Skeletal muscle tissue (tissue), 4 donors: ENCODE data around the gene DBET. TPM values are rescaled to one million over a fixed set of nuclear protein-coding genes. Genes with fewer than 3 reads are reported as not detected.
A peak's percentile ranks its signal among the peaks of the same experiment; 100 is the strongest.
"Not testable (repeated sequence)": the region's sequence is repeated elsewhere in the genome, so short reads cannot be mapped to it uniquely, and the experiment has no call there.

Experiments used
- H3K27ac ChIP-seq: one replicate; pipeline ENCODE4 v1.7.0; 2013; ENCODE audit warnings: mild to moderate bottlenecking, low read depth, low read length, inconsistent platforms
- H3K27me3 ChIP-seq, 3 donors: one replicate each; pipeline ENCODE4 v1.7.0; 2013; ENCODE audit warnings: low read length in 3 of 3; ENCODE audit not compliant: control insufficient read depth in 3 of 3, insufficient read depth in 3 of 3
- H3K36me3 ChIP-seq, 3 donors: one replicate each; pipeline ENCODE4 v1.7.0; 2013; ENCODE audit warnings: low read length in 3 of 3; ENCODE audit not compliant: control insufficient read depth in 3 of 3, insufficient read depth in 3 of 3
- H3K4me1 ChIP-seq, 3 donors: one replicate each; pipeline ENCODE4 v1.7.0; 2013; ENCODE audit warnings: low read length in 3 of 3, mild to moderate bottlenecking in 3 of 3; ENCODE audit not compliant: control insufficient read depth in 3 of 3, insufficient read depth in 3 of 3
- H3K4me3 ChIP-seq, 3 donors: one replicate each; pipeline ENCODE4 v1.7.0; 2013; ENCODE audit warnings: low read length in 3 of 3
- H3K9ac ChIP-seq, 3 donors: one replicate each; pipeline ENCODE4 v1.7.0; 2013; ENCODE audit warnings: low read length in 3 of 3, mild to moderate bottlenecking in 3 of 3, moderate library complexity in 2 of 3, low read depth in 1 of 3
- H3K9me3 ChIP-seq, 3 donors: one replicate each; pipeline ENCODE4 v1.7.0; 2013; ENCODE audit warnings: low read length in 3 of 3; ENCODE audit not compliant: control insufficient read depth in 3 of 3
- total RNA-seq: library from RNA; depleted of rRNA; stranded (reverse); fragments of >200 nt; gene quantifications from one replicate; pipeline ENCODE4 v1.2.3, GENCODE V29; 2014
- donor health status: Osteomylitis.

Gene DBET
- total RNA-seq, 1 donor from 2014 or later, result not detected

DNA sequence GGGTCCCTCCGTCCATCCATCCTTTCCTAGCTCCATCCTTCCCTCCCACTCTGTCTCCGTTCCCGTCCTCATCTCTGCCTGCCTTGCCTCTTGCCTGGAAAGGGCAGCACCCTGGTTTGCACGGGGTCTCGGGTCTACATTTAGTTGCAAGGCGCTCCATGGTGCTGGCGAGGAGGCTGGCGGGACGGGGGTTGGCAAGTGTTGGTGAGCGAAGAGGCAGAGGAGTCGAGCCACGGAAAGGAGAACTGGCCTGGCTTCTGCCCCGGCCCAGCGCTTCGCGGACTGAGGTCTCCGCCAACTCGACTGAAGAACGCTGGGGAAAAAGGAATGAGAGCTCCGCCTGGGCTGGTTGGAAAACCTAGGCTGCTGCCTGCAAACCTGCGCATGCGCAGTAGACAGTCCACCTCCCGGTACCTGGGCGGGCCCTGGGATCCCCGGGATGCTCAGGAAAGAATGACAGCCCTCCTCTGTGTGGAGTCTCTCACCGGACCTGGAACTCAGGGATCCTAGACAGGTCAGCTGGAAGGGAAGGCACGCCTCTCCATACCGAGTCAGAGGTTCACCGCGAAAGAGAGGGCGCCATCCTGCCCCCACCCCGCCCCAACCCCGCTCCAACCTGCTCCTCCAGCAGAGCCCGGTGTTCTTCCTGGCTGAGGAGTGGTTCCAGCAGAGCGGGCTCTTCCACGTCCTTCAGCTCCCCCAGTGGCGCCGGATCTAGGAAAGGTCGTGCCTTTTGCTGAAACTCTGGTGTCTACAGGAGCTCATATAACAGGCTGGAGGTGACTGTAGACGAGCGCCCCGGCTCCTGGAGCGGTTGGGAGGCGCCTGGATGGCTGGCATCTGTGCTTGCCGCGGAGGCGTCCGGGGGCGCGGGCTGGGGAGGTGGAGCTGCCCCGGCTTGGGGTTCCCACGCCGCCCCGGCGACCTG is 43.2 kb upstream of the DBET start:
- Histone ChIP-seq H3K27me3 (peaks cover 42 to 58% (median 55%) of the 10 kb centered on the region in 3 donors), H3K9ac (no peak overlapping the region), H3K4me3 (peak overlapping the region in 1 of 3 donors; percentile 13), H3K9me3 (no peaks in the 10 kb centered on the region), H3K4me1 (peaks cover 4 to 10% (median 7%) of the 10 kb centered on the region in 3 donors), H3K27ac (no peak overlapping the region), H3K36me3 (no peaks in the 10 kb centered on the region)

DNA sequence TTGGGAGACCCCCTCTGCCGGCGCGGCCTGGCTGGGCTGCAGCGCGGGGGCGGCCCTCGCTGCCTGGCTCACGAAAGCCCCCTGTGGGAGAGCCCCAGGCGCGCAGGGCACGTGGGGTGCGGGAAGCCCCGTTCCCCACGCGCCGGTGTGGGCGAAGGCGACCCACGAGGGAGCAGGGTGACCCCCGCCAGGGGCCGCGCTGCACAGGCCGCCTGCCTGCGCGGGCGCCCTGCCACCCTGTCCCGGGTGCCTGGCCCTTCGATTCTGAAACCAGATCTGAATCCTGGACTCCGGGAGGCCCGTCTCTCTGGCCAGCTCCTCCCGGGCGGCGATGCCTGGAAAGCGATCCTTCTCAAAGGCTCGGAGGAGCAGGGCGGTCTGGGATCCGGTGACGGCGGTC is 42.3 kb upstream of the DBET start:
- H3K27me3 ChIP-seq, result peaks cover 34 to 49% (median 46%) of the 10 kb centered on the region in 3 donors
- peaks cover 4 to 10% (median 7%) of the 10 kb centered on the region in 3 donors for H3K4me1 ChIP-seq
- not testable (repeated sequence) for H3K27ac ChIP-seq, H3K36me3 ChIP-seq, H3K9ac ChIP-seq, H3K4me3 ChIP-seq, H3K9me3 ChIP-seq

DNA sequence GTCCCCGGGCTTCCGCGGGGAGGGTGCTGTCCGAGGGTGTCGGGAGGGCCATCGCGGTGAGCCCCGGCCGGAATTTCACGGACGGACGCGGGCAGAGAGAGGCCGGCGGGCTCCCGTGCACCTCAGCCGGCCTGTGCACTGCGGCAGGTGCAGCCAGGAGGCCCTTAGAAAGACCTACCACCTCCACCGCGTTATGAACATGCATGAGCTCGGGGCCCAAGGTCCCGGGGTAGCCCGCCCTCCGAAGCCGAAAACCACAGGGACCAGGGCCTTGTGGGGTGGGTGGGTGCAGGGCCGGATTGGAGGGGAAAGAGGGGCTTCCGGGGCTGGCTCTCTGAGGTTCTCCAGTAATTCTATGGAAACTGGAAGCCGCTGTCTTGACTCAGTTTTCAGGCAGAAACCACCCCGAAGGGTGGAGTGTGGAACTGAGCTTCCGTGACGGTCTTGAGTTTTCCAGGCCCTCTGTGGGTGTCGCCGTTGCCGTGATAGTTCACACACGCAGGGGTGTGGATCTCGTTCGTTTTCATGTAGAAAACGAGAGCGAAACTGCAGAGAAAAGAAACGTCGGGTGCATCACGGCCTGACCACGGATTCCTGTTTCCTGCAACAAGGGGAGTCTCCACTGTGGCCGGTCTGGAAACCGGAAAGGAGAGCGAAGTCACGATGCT is 41.6 kb upstream of the DBET start:
- not testable (repeated sequence) for H3K9ac ChIP-seq, H3K27ac ChIP-seq, H3K4me3 ChIP-seq, H3K36me3 ChIP-seq, H3K9me3 ChIP-seq
- H3K4me1 ChIP-seq, result peaks cover 4 to 10% (median 5%) of the 10 kb centered on the region in 3 donors
- H3K27me3 ChIP-seq, result peaks cover 27 to 41% (median 38%) of the 10 kb centered on the region in 3 donors

DNA sequence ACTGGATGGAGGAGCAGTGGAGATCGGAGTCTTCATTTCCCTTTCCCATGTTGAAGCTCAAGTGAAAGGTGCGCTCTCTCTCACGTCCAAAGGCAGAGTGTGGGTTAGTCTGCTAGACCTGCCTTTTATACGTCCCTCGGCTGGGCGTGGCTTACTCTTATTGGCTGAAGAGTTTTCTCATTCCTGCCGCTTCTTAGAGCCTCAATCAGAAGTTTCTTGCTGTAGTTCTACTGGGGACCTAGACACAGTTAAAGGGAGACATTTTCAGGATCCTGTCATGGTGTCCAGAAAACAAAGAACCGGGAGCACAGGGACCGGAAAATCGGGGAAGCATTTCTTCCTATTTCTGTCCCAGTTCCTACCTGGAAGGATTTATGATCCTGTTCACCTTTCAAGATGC is 37.1 kb upstream of the DBET start, which contains the start of gene FRG2:
Gene FRG2, minus strand, starts transcription at position 101 of the 400 bp plus-strand sequence. Its CDS starts 52 bp downstream, at position 49.
- not testable (repeated sequence) for H3K27me3 ChIP-seq

DNA sequence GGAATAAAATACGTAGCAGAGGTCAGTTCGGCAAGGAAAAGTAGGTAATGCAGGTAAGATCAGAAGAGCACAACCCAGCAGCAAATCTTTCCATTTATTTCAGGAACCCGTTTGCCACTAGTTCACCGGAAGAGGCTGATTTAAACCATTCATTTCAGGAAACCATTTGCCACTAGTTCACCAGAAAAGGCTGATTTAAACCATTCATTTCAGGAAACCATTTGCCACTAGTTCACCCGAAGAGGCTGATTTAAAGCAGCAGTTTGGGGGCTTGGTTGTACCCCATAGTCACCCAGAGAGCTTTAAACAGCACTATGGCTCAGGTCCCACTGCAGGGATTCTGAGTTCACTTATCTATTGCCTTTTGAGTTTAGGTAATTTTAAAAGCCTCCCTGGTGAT is 33.0 kb upstream of the DBET start:
- H3K27me3 ChIP-seq, H3K4me1 ChIP-seq, H3K9me3 ChIP-seq, H3K27ac ChIP-seq, H3K36me3 ChIP-seq, H3K9ac ChIP-seq, H3K4me3 ChIP-seq: not testable (repeated sequence)

More for the DNA sequence above, 37.1 kb upstream of the DBET start, which contains the start of gene FRG2:
- not testable (repeated sequence) for H3K9me3 ChIP-seq, H3K9ac ChIP-seq, H3K4me3 ChIP-seq, H3K4me1 ChIP-seq, H3K36me3 ChIP-seq, H3K27ac ChIP-seq

DNA sequence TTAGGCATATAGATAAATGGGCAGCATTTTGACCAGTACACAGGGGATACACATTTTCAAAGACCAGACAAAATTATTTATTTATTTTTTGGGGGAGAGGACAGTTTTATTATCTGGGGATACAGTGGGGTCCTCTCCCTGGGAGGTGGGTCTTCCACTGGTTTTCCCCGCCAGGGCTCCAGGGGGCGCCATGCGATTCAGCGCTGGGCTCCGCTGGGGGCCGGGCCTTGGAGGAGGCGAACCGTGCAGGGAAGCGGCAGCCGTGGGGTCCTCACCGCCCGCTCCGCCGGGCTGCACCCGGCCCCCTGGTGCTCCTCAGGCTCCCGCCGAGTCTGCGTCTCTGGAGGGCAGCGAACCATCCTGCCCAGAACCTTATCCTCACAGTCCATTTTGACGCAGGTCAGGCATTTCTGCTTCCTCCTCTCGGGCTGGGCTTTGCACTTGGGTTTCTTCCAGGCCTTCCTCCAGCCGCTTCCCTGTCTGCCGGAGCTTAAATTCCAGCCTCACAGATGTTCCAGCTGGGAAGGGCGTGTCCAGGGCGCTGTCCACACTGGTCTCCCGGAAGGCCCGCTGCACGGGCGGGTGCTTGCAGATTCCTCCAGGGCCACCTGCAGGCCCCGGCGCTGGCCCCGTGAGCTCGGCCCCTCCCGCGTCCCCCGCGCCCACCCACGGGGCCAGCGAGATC is 26.5 kb upstream of the DBET start:
- H3K9me3 ChIP-seq, H3K4me1 ChIP-seq, H3K27ac ChIP-seq, H3K36me3 ChIP-seq, H3K9ac ChIP-seq, H3K4me3 ChIP-seq, H3K27me3 ChIP-seq: not testable (repeated sequence)

DNA sequence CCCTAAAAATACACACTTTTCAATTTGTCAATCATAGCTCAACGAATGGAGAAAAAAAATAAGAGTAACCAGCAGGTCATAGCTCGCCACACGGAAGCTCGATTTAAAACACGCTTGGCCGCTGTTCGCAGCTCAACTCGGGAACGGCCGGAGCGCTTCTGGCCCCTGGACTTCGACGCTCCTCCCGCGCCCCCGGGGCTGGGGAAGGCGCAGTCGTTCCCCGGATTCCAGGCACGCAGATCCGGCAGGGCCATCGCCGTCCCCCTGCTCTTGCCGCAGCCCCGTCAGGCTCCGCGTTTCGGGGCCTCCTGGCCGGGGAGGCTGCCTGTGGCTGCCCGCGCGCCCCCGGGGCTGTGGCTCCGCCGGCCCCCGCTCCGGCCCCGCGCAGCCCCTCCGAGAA is 23.4 kb upstream of the DBET start:
- not testable (repeated sequence) for H3K27me3 ChIP-seq, H3K9me3 ChIP-seq, H3K27ac ChIP-seq, H3K36me3 ChIP-seq, H3K4me3 ChIP-seq, H3K9ac ChIP-seq, H3K4me1 ChIP-seq

DNA sequence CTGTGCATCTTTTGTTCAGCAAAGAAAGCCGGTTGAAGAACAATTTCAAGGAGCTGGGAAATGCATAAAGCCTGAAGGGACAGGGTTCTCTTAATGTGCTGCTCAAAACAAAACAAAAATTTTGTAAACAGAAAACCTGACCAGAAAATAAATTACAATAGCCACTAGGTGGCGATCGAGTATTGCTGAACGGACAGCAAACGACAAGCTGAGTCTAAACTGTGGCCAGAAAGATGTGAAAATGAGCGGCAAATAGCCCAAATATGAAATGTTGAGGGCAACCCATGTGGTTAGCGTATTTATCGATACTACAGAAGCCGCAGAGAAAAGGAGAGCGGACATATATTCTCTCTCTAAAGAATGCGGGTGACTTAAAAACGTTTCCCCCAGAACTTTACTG is 16.7 kb upstream of the DBET start:
- H3K9ac ChIP-seq, H3K4me3 ChIP-seq, H3K4me1 ChIP-seq, H3K27ac ChIP-seq, H3K27me3 ChIP-seq, H3K9me3 ChIP-seq, H3K36me3 ChIP-seq: not testable (repeated sequence)

DNA sequence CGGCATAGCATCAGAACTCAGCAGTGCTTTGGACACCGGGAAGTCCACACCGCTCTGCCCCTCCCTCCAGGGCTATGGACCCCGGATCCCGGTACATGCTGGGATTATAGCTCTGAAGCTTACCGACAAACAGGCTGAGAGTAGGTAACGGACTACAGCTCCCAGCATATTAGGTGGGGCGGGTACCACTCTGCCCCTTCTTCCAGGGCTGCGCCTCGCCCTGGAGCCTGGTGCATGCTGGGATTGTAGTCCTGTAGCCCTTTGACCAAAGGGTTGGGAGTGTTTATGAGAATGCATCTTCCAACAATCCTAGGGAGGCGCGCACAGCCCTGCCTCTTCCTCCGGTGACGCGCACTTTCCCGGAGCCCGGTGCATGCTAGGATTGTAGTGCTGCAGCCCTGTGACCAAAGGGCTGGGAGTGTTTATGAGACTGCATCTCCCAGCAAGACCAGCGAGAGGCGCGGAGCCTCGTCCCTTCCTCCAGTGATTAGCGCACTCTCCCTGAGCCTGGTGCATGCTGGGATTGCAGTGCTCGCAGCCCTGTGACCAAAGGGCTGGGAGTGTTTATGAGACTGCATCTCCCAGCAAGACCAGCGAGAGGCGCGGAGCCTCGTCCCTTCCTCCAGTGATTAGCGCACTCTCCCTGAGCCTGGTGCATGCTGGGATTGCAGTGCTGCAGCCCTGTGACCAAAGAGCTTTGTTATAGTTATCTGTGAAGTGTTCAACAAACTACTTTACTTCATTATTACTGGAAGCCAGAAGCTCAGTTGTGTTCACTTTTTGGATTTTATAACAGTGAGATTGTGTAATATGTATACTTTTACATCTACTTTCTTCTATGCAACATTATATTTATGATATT is 14.7 kb upstream of the DBET start:
- H3K27me3 ChIP-seq, H3K9ac ChIP-seq, H3K27ac ChIP-seq, H3K4me3 ChIP-seq, H3K9me3 ChIP-seq, H3K36me3 ChIP-seq, H3K4me1 ChIP-seq: not testable (repeated sequence)
